Body of pancreas (tissue), 4 donors: ENCODE results near the gene BAZ1A.

Experiments used
- CTCF ChIP-seq, 7 experiments: fragments of 450-650 bp in 4 of 7; fragments of 200-600 bp in 3 of 7; sonication (generic) in 3 of 7; IDR thresholded peaks; one replicate each; pipeline ENCODE4 v1.5.1; 2016 to 2019; ENCODE audit warnings: antibody characterized with exemption in 7 of 7
- POLR2A ChIP-seq, 3 donors: fragments of 450-650 bp; IDR thresholded peaks; one replicate each; pipeline ENCODE4 v1.6.1; 2016; ENCODE audit warnings: antibody characterized with exemption in 3 of 3, mild to moderate bottlenecking in 2 of 3

GRCh38 chr14:34843011-34843554 lies 32.1 kb downstream of the BAZ1A start:
- TF ChIP-seq CTCF (IDR thresholded peaks at IDR 0.05) (no peak), POLR2A (IDR thresholded peaks at IDR 0.05) (no peak)
